ENCODE measurements around the gene CLEC4C. TPM values are rescaled to one million over a fixed set of nuclear protein-coding genes. Genes with fewer than 3 reads are reported as not detected.

CLEC4C gene
- 0.76 TPM in 1 of 2 replicates, not detected in the other for total RNA-seq (2021; fragmentation: NEBNext Ultra II Directional; extraction: Animal tissue kit (Norgen Biotek cat#: 25700))
- polyA plus RNA-seq (2011; rRNA removed), result 0.13 TPM in 1 of 2 replicates, not detected in the other
- not detected for polyA plus RNA-seq (2011; cell fraction: cytosol; rRNA removed)
- not detected for polyA plus RNA-seq (2011; cell fraction: nucleus; rRNA removed)
- not detected in 4 replicates for polyA plus RNA-seq (2012, experiment 1 of 2)
- not detected for polyA plus RNA-seq (2012, experiment 2 of 2)
- polyA plus RNA-seq (2013, experiment 1 of 2), result not detected
- 0.15 TPM for polyA plus RNA-seq (2013, experiment 2 of 2)
- 0.24 TPM in 1 of 2 replicates, not detected in the other for polyA minus RNA-seq (2011; rRNA and poly(A)+ RNA removed)
- polyA minus RNA-seq (2011; cell fraction: cytosol; rRNA and poly(A)+ RNA removed), result not detected
- polyA minus RNA-seq (2011; cell fraction: nucleus; rRNA and poly(A)+ RNA removed), result not detected
- long read RNA-seq, experiment 1, result 0 reads
- long read RNA-seq, experiment 2, result 0 reads

- Histone ChIP-seq H3K23ac (ENCODE audit: insufficient read length) (no peak within 1 kb of the TSS), H3K27me3 (replicated peaks in 1 of 4; ENCODE audit: control insufficient read depth in 3 of 4, extremely low read depth in 1 of 4, insufficient read depth in 3 of 4, low read length in 3 of 4) (no peaks in the 10 kb centered on the region), H3K56ac (replicated peaks; ENCODE audit: insufficient read length, low read depth, low read length) (no peak within 1 kb of the TSS), H2BK12ac (ENCODE audit: low read depth, low read length) (peak within 1 kb of the TSS; percentile 87; the same call in 1 of the 2 replicates), H3K14ac (ENCODE audit: insufficient read length) (no peak within 1 kb of the TSS), H3K79me1 (ENCODE audit: low read depth, low read length) (no peaks in the 10 kb centered on the region), H4K20me1 (replicated peaks in 1 of 2; ENCODE audit: control insufficient read depth in 1 of 2, insufficient read depth in 2 of 2, low read length in 2 of 2) (no peaks in the 10 kb centered on the region), H3K4me1 (replicated peaks in 1 of 4; ENCODE audit: control insufficient read depth in 3 of 4, insufficient read depth in 4 of 4, low read length in 3 of 4) (peaks cover 0 to 3% (median 0%) of the 10 kb centered on the region in 4 experiments; a peak in 1 of 7 replicates), H3K36me3 (ENCODE audit: control insufficient read depth in 2 of 4, insufficient read depth in 4 of 4, low read length in 3 of 4) (no peaks in the 10 kb centered on the region), H3K9me3 (ENCODE audit: insufficient read depth in 2 of 2, low read depth in 1 of 2, low read length in 1 of 2) (peaks cover 5 to 6% of the 10 kb centered on the region in 2 experiments; a peak in 3 of 4 replicates), H3K4me3 (ENCODE audit: extremely low read depth in 1 of 4, insufficient read depth in 2 of 4, low read depth in 3 of 4, low read length in 4 of 4) (no peak within 1 kb of the TSS), H2BK5ac (ENCODE audit: low read depth, low read length) (no peak within 1 kb of the TSS; the same call in 1 of the 2 replicates), H3K79me2 (ENCODE audit: control insufficient read depth in 1 of 2, insufficient read depth in 2 of 2, low read length in 2 of 2) (no peaks in the 10 kb centered on the region), H3K9ac (replicated peaks in 1 of 4; ENCODE audit: extremely low read depth in 1 of 4, low read depth in 3 of 4, low read length in 3 of 4) (no peak within 1 kb of the TSS), H3K18ac (ENCODE audit: extremely low read depth, low read length) (no peak within 1 kb of the TSS), H4K5ac (ENCODE audit: insufficient read length, low read depth, low read length) (no peak within 1 kb of the TSS), H2BK20ac (ENCODE audit: low read length) (peak within 1 kb of the TSS; percentile 95; the same call in 1 of the 2 replicates), H4K91ac (replicated peaks; ENCODE audit: insufficient read length, low read length) (peak within 1 kb of the TSS; percentile 8), H2AK5ac (ENCODE audit: low read depth, low read length) (0 out of 2 replicates have a peak within 1 kb of the TSS, but pooled peaks have one; percentile 13), H3K4ac (replicated peaks; ENCODE audit: insufficient read length, low read depth, low read length) (peak within 1 kb of the TSS; percentile 9), H3K23me2 (ENCODE audit: low read depth, low read length) (no peaks in the 10 kb centered on the region), H3K4me2 (ENCODE audit: insufficient read depth in 1 of 2, low read depth in 2 of 2, low read length in 2 of 2) (no peak within 1 kb of the TSS), H3K27ac (ENCODE audit: low read depth, low read length) (no peak within 1 kb of the TSS), H2BK15ac (ENCODE audit: low read length) (no peak within 1 kb of the TSS), H2BK120ac (replicated peaks; ENCODE audit: low read depth, low read length) (no peak within 1 kb of the TSS), H4K8ac (ENCODE audit: extremely low read depth, insufficient read depth, low read length) (no peak within 1 kb of the TSS), H2AFZ (ENCODE audit: low read length) (0 out of 2 replicates have a peak within 1 kb of the TSS, but pooled peaks have one; percentile 12)
- FAIRE-seq, result no peak
- no peak for DNase-seq (ENCODE audit: low read depth in 1 of 2, low spot score in 2 of 2)
- WGBS, 2 experiments (ENCODE audit: extremely low coverage in 1 of 2, insufficient coverage in 1 of 2, insufficient read length in 1 of 2, insufficient replicate concordance in 2 of 2, low coverage in 1 of 2, low lambda C conversion rate in 2 of 2, missing lambda C conversion rate in 1 of 2), result 87% methylated on average over 5 of the region's 5 CpGs; no CpG with 5 or more reads in 1 of the 2 experiments
- ChIA-PET CTCF (ENCODE audit: partially characterized antibody) (interaction anchor here (0.6 to 1.1 kb wide), 5 partner anchors 9 to 214 kb away, joined by 3 to 5 read pairs (median 4); no protein-coding TSS in a partner anchor), POLR2A (ENCODE audit: partially characterized antibody) (interaction anchor here (1.0 kb wide), 1 partner anchor 20 kb away, joined by 4 read pairs; no protein-coding TSS in a partner anchor)
- TF ChIP-seq JUND (IDR thresholded peaks at IDR 0.05; ENCODE audit: low read length), result no peak
- TF ChIP-seq GABPA (IDR thresholded peaks at IDR 0.05; ENCODE audit: borderline replicate concordance, insufficient read depth, low read length), result no peak
- no peak for TF ChIP-seq TCF12 (IDR thresholded peaks at IDR 0.05; ENCODE audit: low read depth, low read length)
- TF ChIP-seq FOSL1 (IDR thresholded peaks at IDR 0.05; ENCODE audit: insufficient read depth, low read depth, low read length), result no peak
- TF ChIP-seq SP4 (IDR thresholded peaks at IDR 0.05; ENCODE audit: low read length), result no peak
- TF ChIP-seq BRCA1 (IDR thresholded peaks at IDR 0.05; ENCODE audit: low read depth, low read length), result no peak
- no peak for TF ChIP-seq USF2 (IDR thresholded peaks at IDR 0.05; ENCODE audit: low read length)
- no peak for TF ChIP-seq KDM1A (IDR thresholded peaks at IDR 0.05; ENCODE audit: borderline replicate concordance, low read length)
- no peak for TF ChIP-seq TEAD4 (IDR thresholded peaks at IDR 0.05; ENCODE audit: low read depth, low read length)
- TF ChIP-seq ASH2L (IDR thresholded peaks at IDR 0.05; ENCODE audit: low read length), result no peak
- no peak for TF ChIP-seq SIN3A (conservative IDR thresholded peaks at IDR 0.05 in 1 of 2, IDR thresholded peaks at IDR 0.05 in 1 of 2; ENCODE audit: low read depth in 1 of 2, low read length in 2 of 2)
Observed at GRCh38 chr12:7747246-7747645, at the start of gene CLEC4C. Gene CLEC4C, minus strand, starts transcription at chr12:7747375. Its CDS starts 27 bp downstream, at chr12:7747348.
